ENCODE results near the gene RHOT1.
"Not testable (repeated sequence)": the region's sequence is repeated elsewhere in the genome, so short reads cannot be mapped to it uniquely, and the experiment has no call there.

Gene RHOT1

DNA sequence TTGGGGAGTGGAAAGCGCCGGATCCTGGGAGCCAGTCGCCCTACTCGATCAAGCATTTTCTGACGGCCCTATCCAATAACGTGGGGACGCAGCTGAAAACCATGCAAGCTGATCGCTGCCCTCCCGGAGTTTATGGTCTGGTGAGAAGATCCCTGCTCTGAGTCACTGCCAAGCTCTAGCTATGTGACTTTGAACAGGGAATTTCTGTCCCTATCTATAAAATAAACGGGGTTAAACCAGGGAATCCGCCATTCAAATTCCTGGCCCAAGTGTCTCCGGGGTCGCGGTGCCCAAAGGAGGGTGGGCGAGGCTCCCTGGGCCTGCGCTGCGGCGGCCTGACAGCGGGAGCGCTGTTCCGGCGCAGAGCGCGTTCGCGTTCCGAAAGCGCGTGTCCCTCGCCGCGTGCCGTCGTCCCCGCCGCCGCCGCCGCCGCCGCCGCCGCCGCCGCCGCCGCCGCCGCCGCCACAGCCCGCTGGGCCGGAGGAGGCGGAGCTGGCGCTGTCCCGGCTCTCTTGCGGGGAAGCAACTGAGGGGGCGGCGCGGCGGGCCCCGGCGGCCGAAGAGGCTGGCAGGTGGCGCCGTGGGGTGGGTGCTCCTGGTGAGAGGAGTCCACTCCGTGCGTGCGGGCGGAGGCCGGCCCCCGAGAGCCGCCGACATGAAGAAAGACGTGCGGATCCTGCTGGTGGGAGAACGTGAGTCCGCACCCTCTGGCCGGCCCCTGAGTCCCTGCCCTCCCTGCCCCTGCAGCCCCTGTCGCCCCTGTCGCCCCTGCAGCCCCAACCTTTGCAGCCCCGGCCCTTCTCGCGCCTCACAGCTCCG is at the start of gene RHOT1:
RHOT1 (plus strand) TSS at position 465 of the 819 bp plus-strand sequence; CDS start at position 656, 191 bp downstream.
- DNase-seq: peak; percentile 93

DNA sequence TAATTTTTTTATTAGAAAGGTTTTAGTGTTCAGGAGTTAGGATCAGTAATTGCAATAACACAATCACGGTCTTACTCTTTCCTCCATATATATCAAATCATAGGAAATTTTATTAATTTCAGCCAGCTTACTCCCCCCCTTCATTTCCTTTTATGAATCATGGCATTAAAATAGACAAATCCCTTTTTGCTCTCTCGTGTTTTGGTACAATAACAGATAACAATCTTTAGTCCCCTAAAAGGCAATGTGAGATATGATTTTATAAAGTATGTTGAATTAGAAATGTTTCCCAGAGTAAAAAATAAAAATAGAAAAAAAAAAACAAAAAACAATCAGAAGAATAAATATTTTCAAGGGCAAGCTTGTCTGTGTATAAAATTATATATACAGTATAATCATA is 42.6 kb upstream of the RHOT1 start:
- DNase-seq: no peak

DNA sequence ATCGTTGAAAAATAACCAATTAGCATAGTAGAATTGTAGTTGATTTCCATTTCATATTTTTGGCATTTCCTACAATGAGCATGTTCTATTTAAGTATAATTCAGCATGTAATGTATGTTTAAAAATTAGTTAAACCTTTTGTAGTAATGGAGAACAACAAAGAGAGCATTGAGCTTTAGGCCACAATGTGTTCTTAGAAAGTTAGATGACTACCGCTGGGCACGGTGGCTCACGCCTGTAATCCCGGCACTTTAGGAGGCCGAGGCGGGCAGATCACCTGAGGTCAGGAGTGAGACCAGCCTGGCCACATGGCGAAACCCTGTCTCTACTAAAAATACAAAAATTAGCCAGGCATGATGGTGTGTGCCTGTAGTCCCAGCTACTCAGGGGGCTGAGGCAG is 42.0 kb upstream of the RHOT1 start:
- not testable (repeated sequence) for DNase-seq

DNA sequence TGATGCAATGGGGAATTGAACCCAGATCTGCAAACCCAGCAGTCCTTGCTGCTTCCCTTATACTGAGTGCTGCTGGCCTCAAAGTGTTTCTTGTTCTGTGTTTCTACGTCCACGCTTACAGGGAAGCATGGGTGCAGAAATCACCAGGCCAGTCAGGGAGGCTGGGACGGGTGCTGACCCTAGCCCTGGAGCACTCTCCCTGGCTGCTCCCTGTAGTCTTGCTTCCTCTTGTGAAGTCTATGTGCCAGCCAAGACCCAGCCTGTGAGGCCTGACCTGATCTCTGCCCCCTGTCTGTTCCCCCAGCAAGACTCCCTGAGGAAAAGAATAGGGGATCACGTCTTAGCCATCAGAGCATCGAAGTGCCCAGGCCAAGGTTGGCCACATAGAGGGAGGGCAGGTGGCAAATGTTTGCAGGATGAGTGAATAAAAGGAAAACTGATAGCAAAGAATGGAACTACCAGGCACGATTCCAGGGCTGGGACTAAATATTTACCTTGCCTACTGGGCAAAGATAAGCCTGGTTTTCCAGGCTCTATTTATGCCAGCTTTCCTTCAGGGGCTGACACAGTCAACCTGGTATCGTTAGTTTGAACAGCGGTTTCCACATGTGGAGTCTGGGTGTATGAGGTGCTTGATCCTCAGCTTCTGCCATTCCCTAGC is 41.2 kb upstream of the RHOT1 start:
- DNase-seq: no peak

DNA sequence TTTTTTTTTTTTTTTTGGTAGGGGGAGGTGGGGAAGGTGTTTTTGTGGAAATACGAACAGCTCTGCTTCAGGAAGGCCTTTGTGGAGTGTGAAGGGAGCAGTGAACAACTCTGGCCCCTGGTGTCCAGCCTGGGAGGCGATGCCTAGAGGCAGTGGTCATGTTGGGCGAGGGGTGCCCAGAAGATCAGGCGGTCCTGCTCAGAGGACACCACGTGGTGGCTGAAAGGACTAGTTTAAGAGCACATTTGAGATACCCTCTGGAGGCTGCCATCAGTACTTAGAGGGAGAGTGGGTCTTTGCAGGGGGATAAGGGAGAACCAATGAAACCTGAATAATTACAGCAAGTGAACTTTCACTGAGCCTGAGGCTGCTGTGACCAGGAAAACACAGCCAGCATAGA is 40.1 kb upstream of the RHOT1 start:
- DNase-seq: no peak

DNA sequence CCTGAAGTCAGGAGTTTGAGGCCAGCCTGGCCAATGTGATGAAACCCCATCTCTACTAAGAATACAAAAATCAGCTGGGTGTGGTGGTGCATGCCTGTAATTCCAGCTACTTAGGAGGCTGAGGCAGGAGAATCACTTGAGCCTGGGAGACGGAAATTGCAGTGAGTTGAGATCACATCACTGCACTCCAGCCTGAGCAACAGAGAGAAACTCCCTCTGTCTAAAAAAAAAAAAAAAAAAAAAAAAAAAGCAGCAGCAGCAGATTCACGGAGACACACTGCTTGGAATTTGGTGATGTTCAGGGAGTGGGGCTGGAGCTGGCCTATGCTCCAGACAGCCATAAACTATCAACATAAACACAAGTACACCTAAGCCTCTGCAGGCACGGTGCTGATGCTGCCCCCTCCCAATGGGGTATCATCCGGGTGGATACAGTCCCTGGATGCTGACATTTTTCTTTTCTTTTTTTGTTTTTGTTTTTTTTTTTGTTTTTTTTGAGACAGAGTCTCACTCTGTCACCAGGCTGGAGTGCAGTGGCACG is 39.6 kb upstream of the RHOT1 start:
- peak; percentile 46 for DNase-seq

DNA sequence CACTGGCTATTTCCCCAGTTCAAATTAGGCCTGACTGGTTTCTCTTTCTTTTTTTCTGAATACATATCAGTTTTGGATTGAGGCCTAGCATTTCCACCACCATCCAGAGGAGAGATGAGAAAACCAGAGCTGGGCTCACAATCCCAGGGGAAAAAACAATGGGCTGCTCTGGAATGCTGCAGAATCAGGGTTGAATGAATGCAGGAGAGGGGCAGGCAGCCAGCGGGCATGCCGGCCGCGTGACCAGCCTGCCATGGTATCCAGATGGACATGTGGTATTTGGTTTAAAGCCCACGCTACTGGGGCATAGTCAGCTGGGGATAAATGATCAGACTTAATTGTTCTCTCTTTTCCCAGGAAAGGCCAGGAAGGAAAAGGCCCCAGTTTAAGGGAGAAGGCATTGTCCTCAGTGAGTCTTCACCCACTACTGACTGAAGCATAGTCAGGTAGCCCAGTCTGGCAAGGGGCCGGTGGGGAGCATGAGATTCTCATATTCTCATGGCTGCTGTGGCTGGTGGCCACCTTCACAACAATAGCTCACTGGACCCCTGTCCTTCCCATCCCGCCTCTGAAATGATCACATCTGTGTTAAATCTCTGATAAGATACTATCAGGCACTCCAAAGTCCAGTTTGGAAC is 38.7 kb upstream of the RHOT1 start:
- no peak for DNase-seq

DNA sequence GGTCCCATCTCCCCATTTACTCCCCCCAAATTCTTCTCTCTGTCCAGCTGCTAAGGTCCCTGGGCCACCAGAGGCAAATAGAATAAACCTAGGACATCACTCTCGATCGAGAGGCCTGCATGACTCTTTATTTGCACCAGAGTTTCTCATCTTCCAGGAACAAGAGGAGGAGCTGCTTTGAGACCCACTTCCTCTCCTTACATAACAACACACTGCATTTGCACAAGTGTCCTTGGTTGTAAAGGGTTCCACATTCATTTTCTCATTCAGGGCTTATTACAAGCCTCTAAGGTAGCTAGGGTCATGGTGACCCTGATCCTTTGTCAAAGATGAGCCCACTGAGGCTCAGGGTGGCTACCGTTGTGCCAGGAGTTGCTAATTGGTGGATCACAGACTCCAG is 38.1 kb upstream of the RHOT1 start:
- no peak for DNase-seq

DNA sequence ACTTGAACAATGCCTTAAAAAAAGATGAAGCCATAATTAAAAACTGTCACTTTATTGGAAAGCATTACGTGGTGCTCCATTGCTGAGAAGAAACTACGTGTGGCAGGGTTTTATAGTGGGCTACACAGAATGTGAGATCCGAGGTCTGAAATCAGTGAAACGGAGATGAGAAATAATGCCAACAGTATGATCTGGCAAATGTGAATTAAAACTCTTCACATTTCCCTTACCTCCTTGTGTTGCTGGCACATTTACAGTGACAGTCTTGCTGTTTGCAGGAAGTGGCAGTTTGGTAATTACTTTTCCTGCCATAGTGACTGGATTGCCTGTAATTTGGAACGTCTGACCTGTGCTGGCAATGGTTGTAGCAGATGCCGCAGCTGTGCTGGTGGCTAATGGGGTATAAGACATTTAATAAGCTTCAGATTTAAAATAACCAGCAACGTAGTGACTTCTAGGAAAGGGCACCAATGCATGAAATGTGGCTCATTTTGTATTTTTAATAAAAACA is 35.8 kb upstream of the RHOT1 start:
- DNase-seq: not testable (repeated sequence)

DNA sequence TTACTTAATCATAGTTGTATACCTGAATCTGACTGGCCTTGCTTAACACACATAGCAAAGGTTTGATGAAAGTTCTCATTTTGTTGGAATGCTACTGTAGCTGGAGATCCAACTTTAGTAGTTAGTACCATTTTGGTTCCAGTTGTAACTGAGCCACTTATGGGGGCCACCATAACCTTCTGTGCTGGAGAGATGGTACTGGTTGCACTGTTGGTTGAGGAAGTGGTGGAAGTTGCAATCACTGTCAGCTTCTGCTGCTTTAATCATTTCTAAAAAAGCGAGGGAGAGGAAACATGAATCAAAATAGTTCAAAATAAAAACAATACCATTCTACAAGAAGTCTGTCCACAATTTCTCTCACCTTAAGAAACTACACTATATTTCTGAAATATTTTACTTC is 35.1 kb upstream of the RHOT1 start:
- not testable (repeated sequence) for DNase-seq

DNA sequence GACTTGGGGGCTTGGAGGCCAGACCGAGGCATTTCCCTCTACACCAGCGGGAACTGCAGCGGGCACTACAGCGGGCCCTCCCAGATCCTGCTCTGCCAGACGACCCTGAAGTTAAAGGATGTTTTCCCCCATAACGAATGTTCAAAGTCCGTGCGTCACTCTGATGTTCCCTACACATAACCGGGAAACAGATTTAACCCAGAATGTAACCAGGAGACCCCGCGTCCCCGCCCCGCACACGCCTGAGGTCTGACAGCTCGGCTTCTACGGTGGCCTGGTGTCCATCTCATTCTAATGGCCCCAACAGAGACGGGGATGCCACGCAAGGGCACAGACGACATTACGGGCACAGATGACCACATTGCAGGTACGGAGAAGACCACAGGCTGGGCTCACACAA is 31.7 kb upstream of the RHOT1 start:
- DNase-seq: no peak

DNA sequence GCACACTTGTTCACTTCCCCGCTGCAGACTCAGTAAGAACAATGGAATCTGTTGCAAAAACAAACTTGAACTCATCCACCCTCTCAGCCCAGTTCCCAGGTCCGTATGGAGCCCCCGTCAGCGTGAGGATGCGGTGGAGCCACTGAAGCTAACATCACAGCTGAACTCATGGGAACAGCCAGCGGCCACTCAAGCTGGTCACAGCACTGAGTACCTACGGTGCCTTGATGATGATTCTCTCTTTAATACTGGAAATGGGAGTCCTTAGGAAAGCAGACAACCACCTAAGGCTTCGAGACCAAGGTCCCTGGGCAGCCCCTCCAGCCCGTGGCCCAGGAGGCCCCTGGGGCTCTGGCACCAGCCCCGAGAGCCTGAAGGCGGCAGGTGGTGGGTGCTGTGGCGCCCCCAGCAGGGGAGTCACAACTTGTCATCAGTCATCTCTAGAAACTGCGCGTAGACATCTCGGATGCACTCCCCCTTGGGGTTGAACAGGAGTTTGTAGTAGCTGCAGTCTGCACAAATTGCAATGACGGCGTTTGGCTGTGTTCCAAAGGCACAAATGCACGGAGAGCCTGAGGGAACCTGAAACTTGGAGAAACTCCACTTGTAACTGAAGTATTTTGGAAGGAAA is 31.0 kb upstream of the RHOT1 start:
- DNase-seq: peak; percentile 61

DNA sequence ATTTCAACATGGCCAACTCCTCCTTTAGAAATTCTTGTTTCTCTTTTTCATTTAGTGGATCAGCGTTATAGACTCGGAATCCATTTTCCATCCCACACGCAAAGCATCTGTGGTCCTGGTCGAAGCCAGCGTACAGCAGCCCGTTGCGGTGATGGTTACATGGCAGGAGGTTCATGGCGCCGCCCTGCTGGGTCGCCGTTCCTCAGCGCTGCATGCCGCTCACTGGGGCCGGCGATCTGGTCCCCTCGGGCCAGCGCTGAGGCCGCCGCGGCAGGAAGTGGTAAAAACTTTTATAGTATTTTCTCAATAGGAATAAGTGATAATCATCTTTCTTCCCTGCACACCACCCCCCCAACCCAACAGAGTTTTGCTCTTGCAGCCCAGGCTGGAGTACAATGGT is 29.9 kb upstream of the RHOT1 start:
- DNase-seq: no peak

DNA sequence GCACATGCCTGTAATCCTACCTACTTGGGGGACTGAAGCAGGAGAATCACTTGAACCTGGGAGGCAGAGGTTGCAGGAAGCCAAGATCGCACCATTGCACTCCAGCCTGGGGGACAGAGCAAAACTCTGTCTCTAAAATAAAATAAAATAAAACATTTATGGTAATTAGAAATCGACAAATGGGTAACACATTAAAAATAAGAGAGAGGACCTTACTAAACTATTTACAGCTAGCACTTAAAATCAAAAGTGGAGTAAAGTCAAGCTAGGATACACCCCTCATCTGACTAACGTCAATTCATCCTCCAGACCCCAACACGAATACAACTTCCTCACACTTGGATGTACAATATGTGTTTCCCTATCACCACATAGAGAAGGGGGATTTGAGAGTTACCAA is 27.8 kb upstream of the RHOT1 start:
- DNase-seq: no peak

DNA sequence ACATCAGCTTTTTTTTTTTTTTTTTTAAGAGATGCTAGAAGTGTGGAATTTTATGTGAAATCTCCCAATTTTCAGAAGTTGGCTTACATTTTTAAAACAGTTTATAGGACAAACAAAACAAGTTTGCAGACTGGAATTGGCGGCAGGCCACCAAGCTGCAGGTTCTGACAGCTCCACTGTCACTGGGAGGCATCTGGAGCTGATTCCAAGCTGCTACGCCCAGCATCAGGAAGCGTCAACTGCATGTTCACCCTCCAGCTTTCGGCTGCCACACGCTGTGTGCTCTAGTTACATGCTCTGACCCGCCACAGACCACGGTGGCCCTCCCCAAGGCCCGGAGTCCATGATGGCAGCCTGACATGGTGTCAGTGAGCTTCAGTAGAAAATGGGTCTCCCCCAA is 26.8 kb upstream of the RHOT1 start:
- not testable (repeated sequence) for DNase-seq

DNA sequence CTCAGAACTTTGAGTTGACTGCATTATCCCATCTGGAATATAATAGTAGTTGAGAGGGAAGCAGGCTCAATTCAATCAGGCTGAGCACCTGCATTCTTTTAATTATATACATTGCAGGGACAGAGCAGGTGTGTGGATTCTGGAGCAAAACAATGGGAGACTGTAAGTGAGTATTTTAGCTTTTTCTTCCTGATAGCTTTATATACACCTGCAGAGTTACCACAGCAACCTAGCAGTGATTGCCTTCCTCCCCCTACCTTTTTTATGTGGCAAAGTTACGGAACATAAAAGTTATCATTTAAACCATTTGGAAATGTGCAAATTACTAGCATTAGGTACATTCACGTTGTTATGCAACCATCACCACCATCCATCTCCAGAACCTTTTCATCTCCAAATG is 25.4 kb upstream of the RHOT1 start:
- no peak for DNase-seq

DNA sequence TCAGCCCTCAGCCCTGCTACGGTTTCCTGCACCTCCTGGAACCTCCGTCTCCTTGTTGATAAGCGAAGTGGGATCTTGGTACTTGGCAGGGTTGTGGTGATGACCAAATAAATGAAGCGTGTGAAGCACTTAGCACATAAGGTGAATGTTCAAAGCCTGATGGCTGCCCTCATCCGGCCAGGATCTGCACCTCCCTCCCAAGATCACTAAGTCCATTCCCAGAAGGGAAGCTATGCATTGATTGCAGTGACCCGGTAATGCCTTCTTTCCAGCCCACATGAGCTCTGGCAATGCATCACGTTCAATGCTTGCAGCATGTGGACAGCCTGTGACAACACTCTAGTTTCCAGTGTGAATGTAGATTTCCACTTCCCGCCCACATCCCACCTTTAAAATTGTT is 24.9 kb upstream of the RHOT1 start:
- DNase-seq: no peak

DNA sequence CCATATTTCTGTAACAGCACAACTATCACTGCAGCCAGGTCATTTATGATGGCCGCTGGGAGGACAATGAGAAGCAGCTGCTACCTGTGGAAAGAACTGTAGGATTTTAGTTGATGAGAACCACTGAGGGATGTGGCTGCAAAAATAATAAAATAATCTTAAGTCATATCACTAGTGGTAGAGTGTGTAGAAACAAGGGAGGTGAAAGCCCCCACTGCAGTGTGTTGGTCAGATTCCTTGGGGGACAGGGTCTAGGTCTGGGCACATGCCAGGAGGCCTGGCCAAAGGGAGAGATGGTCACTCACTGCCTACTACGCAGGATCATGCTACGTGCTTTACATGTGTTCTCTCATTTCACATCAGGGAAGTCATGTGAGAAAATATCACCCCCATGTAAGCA is 24.2 kb upstream of the RHOT1 start:
- not testable (repeated sequence) for DNase-seq

DNA sequence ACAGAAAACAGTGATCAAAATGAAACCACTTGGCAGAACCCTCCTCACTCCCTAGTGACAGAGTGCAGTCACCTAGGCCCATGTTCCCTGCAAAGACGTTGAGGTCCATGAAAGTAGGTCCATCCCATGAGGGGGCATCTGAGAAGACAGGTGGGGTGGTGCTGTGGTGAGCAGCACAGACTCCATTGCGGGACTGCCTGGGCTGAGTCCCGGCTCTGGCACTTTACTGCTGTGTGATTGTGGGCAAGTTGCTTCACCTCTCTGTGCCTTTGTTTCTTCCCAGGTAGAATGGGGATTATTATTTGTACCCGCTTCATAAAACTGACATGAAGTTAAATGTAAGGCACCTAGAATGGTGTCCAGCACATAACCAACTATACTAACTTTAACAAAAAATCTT is 23.5 kb upstream of the RHOT1 start:
- DNase-seq: no peak

DNA sequence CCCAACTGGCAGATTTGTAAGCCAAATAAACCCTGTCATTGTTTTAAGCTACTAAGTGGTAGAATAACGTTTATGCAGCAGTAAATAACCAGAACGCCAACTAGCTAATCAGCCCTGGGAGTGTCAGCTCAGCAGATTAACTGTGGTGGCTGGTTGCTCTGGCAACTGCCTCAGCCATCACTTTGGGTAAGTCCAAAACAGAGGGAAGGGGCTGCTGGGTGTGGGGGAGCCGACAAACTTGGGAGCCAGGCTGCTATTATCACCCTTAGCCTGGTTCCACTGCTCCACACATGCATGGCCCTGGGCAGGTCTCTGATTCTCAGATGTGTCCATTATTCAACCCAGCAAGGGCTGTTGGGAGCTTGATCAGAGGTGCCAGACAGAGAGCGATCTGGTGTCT is 22.2 kb upstream of the RHOT1 start:
- no peak for DNase-seq

DNA sequence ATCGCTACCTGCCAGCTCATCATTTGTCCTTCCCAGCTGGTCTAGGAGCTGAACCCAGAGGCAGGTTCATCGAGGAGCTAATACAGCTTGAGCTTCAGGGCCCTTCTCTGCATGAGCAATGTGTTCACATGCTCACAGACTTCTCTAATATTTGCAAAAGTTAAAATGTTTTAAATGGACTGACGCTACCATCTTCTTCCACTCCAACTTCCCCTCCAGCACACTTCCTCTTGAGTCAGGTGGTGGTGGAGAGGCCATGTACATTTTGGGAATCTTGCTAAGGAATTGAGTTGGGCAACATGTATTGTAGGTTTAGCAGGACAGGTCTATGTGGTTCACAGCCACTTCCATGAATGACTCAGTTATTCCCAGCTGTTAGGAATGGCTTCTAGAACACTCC is 21.6 kb upstream of the RHOT1 start:
- no peak for DNase-seq

DNA sequence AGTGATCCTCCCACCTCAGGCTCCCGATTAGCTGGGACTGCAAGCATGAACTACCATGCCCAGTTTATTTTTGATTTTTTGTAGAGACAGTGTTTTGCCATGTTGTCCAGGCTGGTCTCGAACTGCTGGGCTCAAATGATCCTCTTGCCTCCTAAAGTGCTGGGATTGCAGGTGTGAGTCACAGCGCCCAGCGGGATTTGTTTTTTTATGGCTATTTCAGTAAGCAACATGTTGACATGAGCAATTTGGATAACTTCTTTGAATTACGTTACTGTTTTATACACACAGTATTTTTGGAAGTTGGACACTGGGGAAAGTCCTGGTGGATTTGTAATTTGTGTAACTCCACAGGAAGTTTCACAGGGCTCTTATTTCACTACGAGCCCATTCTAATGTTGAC is 18.5 kb upstream of the RHOT1 start:
- DNase-seq: no peak

Data from EL (cell line).